Activated CD4-positive, alpha-beta T cell treated with anti-CD3 and anti-CD28 coated beads, Interleukin-2, amount 50 U/mL, for 16 hours (primary cell): ENCODE measurements around the gene DNAAF1.
"Not testable (repeated sequence)": the region's sequence is repeated elsewhere in the genome, so short reads cannot be mapped to it uniquely, and the experiment has no call there.

Experiments used
- DNase-seq: peaks from one replicate; pipeline ENCODE4 v3.0.0-alpha.2; 2020

Gene DNAAF1

DNA sequence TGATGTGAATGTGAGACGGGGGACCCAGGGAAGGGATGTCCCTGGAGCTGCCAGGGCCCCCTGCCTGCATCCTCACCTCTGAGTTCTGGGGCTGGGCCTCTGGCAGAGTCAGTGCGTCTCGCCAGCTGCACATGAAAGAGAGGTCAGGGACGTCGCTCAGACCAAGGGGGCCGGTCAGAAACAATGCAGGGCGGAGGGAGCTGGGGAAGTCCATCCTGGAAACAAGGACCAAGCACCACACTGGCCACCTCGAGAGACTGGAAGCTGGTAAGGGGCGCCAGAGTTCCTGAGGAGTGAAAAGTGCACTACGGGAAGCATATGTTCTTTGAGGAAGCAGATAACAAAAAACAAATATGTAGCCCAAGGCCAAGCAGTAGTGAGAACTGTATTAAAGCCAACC lies 39.7 kb downstream of the DNAAF1 start:
- DNase-seq: no peak

DNA sequence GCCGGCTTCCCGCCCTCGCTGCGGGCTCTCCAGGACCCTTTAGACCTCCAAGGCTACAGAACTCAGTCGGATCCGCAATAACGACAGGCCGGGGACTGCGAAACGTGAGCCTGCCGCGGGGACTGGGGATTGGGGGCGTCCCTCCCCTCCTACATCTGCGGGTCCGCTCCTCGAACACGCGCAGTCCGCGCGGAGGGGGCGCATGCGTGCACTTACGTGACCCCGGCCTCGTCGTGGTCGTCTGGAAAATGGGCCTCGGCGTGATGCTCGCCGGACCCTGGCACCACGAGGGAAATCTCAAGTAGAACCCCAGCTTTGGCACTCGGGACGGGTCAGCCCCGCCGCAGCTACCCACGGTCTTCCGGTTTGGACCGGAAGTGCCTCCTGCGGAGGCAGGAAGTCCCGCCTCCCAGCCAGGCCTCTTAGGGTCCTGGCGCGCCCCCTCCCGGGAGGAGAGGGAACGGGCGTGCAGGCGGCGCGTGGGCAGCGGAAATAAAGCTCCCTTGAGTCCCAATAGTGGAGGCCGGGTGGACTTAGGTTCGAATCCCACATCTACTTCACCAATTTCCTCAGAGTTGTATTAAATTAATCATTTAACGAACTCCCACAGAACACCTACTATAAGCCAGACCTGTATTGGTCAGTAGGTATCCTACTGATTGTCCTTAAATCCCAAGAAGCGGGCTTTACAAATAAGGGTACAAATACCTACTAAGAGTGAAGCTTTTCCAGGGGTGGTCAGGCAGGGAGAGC lies 41.8 kb downstream of the DNAAF1 start, which contains the start of gene TAF1C:
Gene TAF1C, minus strand, starts transcription at position 373 of the 753 bp plus-strand sequence. CDS start 2,069 bp downstream, outside the sequence.
- peak; percentile 93 for DNase-seq

DNA sequence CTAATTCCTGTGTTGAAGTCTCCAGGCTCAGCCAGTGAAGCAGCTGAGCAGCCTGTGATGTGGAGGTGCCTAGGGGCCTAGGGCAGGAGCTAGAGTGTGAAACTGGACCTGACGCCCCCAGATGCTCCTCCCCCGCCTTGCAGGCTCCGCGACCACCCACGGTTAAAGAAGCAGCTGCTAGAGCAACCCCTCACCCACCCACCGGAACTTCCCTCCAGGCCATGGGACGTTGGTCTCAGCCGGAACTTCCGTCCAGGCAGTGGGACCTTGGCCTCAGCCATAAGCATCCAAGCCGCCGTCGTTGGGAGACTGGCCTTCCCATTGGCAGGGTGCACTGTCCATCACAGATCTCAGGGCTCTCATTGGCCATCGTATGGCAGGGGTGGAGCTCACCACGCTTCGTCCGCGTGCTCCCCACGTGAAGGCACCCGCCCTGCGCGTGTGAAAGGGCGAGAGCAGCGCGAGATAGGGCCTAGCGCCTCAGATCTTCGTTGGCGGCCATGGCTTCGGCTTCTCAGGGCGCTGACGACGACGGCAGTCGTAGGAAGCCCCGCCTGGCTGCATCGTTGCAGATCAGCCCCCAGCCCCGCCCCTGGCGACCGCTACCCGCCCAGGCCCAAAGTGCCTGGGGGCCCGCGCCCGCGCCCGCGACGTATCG lies 45.8 kb downstream of the DNAAF1 start, which contains the start of gene ADAD2:
Gene ADAD2, plus strand, starts transcription at position 427 of the 658 bp plus-strand sequence. Its CDS starts 74 bp downstream, at position 501.
- no peak for DNase-seq

DNA sequence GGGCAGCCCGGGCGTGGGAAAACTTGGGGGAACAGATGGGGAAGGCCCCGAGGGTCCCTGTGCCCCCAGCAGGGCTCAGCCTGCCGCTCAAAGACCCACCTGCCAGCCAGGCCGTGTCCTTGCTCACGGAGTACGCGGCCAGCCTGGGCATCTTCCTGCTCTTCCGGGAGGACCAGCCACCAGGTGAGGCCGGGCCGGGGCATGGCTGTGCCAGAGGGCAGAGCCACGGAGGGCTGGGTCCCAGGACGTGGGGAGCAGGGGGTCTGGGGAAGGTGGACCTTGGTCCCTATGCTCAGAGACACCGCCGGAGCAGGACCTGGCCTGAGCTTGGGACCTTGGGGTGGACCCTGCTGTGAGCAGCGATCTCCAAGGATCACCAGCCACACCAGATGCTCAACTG lies 46.4 kb downstream of the DNAAF1 start:
- no peak for DNase-seq

DNA sequence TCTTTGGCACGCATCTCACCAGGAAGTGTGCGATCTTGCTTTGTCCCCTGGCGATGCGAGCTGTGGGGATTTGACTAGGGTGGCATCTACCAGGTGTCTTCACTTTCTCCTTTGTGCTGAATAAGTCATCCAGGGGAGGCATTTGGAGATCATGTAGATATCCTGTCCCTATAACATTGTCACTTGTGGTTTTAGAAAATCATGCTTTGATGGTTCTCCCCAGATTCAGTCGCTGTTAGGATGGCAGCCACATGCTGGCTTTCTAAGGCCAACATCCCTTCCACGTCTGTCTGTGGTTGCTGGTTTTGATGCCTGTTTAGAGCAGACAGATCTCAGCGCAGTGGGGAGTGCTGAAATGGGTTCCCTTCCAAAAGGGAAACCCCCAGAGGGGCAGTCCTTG lies 48.4 kb downstream of the DNAAF1 start:
- no peak for DNase-seq

DNA sequence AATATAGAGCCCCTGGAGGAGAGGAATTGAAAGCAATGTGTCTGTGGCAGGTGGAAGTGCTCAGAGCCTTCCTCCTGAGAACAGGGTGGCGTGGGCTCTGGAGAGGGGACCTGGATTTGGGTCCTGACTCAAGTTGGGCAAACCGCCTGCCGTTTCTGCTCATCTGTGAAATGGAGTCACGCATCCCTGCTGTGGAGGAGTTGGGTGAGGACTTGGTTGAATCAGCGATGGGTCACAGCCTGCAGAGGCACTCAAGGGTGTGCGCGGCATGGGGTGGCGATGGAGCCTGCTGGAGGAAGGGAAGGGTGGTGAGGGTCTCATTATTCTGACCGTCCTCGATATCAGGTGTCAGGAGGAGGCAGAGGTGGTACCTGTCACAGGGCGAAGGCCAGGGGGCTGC lies 48.9 kb downstream of the DNAAF1 start:
- no peak for DNase-seq

DNA sequence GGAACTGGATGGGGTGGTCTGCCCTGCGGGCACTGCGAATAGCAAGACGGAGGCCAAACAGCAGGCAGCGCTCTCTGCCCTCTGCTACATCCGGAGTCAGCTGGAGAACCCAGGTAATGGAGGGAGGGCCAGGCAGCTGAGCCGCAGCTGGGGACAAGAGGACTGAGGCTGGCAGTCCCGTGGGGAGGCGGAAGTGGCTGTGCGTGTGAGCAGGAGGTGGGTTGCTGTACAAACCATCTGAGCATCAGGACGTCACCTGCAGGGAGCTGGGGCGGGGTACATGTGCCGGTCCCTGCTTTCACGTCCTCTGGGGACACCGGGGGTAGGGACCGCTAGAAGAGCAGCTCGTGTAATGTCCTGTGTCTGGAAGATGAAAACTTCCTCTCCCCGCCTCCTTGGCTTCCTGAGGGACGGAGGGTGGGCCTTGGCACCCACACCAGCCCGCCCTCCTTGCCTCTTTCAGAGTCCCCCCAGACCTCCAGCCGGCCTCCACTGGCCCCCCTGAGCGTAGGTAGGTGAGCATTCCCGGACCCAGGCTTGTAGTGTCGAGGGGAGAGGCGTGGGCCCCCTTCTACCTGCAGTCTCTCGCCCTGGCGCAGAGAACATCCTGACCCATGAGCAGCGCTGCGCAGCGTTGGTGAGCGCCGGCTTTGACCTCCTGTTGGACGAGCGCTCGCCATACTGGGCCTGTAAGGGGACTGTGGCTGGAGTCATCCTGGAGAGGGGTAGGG lies 49.5 kb downstream of the DNAAF1 start:
- no peak for DNase-seq

DNA sequence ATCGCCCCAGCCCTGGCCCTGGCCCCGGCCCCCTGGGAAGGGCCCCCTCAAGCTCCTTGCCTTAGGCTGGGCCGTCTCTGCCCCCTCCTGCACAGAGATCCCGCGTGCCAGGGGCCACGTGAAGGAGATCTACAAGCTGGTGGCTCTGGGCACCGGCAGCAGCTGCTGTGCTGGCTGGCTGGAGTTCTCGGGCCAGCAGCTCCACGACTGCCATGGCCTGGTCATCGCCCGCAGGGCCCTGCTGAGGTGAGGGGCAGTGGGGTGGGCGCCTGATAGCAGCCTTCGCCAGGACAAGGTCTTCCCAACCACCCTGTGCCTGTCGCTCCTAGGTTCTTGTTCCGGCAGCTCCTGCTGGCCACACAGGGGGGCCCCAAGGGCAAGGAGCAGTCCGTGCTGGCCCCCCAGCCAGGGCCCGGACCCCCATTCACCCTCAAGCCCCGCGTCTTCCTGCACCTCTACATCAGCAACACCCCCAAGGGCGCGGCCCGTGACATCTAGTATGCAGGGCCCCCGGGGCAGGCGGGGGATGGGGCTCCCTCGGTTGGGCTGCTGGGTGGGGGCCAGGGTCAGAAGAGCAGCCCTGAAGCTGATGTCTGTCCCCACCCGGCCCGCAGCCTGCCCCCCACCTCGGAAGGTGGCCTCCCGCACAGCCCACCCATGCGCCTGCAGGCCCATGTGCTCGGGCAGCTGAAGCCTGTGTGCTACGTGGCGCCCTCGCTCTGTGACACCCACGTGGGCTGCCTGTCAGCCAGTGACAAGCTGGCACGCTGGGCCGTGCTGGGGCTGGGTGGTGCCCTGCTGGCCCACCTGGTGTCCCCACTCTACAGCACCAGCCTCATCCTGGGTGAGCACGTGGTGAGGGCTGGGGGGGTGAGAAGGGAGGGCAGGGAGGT lies 50.3 kb downstream of the DNAAF1 start:
- no peak for DNase-seq

DNA sequence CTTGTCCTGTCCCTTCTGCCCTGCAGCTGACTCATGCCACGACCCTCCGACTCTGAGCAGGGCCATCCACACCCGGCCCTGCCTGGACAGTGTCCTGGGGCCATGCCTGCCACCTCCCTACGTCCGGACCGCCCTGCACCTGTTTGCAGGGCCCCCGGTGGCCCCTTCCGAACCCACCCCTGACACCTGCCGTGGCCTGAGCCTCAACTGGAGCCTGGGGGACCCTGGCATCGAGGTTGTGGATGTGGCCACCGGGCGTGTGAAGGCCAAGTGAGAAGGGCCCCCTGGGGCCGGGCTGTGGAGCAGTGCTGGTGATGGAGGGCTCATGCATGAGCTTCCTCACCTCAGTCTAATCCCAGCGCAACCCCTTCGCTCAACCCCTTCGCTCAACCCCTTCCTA lies 51.0 kb downstream of the DNAAF1 start:
- no peak for DNase-seq

DNA sequence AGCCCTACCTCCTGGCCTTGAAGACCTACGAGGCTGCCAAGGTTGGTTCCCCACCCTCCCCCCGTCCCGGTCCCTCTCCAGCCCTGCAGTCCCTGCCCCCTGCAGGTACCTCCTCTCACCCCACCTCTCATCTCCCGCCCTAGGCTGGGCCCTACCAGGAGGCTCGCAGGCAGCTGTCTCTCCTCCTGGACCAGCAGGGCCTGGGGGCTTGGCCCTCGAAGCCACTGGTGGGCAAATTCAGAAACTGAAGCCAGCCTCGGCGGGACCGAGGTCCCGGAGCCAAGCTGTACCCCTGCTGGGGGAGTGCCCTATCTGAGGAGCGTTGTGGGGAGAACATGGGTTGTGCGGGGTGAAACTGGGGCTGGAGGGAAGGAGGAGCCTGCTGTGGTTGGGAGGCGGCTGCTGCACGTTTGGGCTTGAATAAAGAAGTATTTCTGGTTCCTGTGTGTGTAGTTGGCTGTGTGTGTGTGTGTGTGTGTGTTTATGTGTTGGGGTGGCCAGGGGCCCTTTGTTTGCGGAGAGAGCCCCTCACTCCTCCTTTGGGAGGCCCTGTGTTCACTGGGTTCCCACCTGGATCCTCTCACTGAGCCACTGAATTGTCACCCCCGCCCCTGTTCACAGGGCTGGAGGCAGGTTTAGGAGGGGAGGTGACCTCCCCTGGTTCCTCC lies 51.8 kb downstream of the DNAAF1 start:
- DNase-seq: no peak

DNA sequence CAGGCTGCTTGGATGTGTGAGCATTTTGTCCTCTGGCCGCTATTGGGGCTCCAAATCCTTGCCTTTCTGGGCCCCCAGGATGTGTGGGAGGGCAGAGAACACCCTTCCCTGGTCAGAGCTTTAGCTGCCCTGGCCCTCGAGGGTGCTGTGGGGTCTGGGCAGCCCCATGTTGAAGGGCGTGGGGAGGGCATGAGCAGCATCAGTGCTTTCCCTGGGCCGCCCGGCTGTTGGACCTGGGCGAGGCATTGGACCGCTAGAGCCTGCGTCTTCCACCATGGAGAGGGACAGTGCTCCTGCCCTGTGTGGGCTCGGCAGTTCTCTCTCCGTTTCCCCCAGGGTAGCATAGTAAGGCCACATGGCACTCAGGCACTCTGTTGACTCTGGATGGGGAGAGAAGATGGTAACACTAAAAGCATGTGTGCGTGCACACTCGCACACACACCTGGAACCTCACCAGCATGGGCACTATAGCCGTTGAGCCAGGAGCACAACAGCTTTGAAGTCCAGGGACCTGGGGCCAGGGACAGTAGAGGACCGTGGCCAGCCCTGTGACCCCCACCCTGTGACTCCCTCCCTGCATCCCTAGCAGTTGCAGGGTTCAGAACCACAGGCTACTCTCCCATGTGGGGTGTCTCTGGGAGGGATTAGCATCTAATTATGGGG lies 52.5 kb downstream of the DNAAF1 start:
- DNase-seq: no peak

DNA sequence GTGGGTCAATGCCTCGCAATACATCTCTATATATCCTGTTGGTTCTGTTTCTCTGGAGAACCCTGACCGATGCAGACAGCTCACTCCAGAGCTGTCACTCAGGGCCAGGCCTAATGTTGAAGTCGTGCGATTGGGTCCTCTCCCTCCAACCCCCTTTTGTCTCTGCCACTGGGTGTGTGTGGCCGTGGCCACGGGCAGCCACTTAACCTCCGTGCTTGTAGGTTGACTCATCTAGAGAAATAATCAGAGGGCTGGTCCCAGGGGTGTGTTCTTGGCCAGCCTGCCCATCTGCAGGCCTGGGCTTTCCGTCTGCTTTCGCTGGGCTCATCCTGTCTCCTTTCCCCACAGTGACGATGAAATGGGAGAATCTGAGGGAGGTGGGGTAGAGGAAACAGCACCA lies 53.3 kb downstream of the DNAAF1 start:
- DNase-seq: no peak

DNA sequence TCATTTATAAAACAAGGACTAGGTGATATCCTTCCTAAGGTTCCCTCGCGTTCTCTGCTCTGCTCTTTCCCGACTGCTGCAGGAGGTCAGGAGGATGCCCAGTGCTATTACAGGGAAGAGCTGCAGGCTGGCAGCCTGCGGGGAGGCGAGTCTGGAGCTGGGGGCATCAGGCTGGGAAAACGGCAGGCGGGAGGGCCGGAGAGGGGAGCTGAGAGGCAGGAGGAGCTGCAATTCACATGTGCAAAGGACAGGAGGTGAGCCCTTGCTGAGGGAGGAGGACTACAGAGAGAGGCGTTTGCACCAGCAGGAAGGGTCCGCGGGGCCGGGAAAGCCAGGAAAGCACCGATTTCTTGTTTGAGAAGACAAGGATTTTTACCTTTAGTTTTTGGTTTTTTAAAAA lies 54.0 kb downstream of the DNAAF1 start:
- no peak for DNase-seq

DNA sequence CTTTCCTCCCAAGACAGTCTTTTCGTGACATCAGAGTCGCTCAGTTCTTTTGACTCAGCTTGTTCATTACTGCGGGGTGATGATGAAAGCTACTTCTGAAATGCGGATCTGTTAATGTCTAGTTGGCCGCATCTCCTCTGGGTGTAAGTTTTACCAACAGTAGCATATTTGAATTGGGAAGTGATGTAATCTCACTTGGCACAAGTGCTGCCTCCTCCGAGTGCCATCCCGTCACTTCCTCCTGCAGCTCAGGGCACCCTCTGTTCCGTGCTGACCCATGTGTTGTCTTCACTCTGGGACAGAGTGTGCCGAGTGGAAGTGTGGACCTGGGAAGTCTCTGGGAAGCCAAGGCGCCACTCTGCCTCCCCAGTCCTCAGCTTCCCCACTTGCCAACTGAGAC lies 54.8 kb downstream of the DNAAF1 start:
- DNase-seq: no peak

DNA sequence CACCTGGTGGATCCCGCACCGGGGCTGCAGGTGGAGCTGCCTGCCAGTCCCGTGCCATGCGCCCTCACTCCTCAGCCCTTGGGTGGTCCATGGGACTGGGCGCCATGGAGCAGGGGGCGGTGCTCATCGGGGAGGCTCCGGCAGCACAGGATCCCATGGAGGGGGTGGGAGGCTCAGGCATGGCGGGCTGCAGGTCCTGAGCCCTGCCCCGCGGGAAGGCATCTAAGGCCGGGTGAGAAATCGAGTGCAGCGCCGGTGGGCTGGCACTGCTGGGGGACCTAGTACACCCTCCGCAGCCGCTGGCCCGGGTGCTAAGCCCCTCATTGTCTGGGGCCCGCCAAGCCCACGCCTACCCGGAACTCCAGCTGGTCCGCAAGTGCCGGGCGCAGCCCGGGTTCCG lies 59.4 kb downstream of the DNAAF1 start:
- DNase-seq: not testable (repeated sequence)

DNA sequence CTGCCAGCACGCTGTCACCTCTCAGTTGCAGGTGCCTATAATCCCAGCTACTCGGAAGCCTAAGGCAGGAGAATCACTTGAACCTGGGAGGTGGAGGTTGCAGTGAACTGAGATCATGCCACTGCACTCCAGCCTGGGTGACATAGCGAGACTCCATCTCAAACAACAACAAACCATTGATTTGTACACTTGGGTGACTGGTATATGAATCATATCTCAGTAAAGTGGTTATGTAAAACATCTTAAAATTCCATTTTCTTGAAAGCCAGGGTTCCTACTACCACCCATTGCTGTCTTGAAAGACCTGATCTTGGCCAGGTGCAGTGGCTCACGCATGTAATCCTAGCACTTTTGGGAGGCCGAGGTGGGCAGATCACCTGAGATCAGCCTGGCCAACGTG lies 60.0 kb downstream of the DNAAF1 start:
- DNase-seq: not testable (repeated sequence)

DNA sequence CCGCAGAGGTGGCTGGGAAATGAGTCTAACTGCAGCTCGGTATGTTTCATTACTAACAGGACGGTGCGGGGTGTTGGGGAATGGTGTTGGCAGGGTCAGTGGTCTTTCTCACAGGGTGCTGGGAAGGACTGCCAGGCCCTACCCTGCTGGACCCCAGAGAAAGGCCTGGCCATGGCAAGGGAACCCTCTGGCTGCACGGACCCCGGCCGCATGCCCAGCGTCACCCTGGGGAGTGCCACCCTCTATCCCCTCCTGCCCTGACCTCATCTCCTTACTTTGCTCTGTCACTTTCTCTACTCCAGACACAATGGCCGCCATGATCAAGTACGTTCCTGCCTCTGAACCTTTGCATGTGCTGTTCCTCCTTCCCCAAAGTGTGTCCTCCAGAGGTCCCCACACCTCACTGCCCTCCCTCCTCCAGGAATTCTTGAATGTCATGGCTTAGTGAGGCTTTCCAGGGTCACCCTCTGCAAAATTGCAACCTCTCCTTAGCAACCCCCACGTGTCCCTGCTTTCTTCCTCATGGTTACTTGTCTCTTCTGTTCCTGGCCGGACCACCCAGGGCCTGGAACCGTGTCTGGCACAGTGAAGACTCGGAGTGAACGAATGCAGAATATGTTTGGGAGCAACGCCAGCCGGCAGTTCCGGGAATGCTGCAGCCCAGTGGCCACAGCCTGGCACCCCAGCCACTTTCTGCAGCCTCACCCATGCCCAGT lies 61.0 kb downstream of the DNAAF1 start:
- DNase-seq: no peak

DNA sequence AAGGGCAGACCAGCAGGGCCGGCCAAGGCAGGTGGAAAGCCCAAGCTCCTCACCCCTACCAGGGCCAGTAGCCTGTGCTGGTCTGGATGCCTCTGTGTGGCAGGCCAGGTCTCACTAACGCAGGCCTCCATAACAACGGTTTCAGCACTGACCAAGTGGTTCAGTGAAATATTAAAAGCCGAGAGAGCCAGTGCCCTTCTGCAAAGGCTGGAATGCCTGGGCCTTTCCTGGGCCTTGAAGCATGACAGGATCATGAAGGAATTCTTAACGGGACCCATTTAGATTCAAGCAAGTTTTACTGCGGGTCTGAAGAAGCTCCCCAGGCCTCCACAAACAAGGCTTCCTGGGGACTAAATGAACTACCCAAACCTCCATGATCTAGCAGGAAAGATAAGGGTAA lies 62.1 kb downstream of the DNAAF1 start:
- DNase-seq: no peak

DNA sequence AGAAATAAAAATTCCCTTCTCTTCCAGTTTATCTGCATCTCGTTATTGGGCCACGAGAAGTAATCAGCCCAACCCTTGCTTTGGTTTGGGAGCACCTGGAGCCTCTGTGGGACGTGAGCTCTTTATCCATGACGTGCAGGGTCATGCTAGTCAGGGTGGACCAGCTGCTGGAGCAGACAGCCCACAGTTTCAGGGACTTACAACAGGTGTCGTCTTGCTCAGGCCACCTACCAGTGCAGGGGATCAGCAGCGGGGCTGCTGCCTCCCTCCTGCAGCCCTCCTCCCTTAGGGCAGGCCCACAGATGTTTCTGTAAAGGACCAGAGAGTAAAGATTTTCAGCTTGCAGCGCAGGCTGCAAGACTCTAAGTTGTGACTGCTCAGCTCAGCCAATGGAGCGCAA lies 62.8 kb downstream of the DNAAF1 start:
- DNase-seq: no peak

DNA sequence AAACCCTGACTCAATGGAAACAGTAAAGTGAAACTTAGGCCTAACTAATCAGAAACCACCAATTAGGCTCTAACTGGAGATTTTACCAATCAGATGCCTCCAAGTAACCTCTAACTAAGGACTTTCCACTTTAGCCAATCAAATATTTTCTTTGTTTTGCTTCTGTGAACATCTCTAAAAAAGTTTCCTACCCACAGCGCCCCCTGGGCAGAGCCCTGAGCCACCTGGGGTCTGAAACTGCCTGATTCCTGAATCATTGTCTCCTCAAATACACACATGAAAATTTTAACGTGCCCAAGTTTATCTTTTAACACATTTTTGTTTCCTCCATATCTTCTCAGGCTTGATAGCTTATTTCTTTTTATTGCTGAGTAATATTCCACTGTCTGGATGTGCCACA lies 64.9 kb downstream of the DNAAF1 start:
- DNase-seq: no peak

DNA sequence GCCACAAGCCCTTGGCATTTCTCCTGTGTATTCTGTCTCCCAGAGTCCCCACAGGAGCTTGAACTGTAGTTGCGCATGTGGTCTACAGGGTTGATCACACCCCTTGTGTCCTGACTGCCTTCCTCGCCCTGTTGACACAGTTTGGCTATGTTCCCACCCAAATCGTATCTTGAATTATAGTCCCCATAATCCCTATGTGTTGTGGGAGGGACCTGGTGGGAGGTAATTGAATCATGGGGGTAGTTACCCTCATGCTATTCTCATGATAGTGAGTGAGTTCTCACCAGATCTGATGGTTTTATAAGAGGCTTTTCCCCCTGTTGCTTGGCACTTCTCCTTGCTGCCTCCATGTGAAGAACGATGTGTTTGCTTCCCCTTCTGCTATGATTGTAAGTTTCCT lies 67.0 kb downstream of the DNAAF1 start:
- no peak for DNase-seq
